ENCODE data around the gene GTF3C5. TPM values are rescaled to one million over a fixed set of nuclear protein-coding genes. Genes with fewer than 3 reads are reported as not detected.

Gene GTF3C5
- total RNA-seq, 4 donors from 2014 or later: 43.5 to 51.5 (median 48.9) TPM

DNA sequence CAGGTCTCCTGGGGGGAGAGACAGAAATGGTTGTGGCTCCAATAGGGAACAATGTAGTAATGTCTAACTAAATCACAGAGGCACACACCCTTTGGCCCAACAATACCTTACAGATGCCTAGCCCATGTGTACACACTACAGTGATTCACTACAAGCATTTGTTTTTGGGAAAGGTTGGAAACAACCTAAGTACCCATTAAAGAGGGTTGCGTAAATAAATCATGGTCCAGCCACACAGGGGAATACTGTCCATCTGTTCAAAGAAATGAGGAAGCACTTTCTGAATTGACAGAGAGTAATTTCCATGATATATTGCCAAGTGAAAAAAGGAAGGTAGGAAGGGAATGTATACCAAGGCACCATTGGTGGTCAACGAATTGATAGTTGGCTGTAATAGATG lies 22.0 kb upstream of the GTF3C5 start:
- H3K4me3 ChIP-seq: no peak overlapping the region
- 80 to 91% methylated on average over 2 of the region's 2 CpGs for WGBS, 2 donors (ENCODE audit: low coverage in 1 of 2)
- H3K27me3 ChIP-seq: peaks cover 51% of the 10 kb centered on the region
- TF ChIP-seq EP300 (IDR thresholded peaks at IDR 0.05) (no peak), POLR2A (IDR thresholded peaks at IDR 0.05) (no peak), POLR2AphosphoS5 (IDR thresholded peaks at IDR 0.05) (no peak)
- TF ChIP-seq, protein P1, sequence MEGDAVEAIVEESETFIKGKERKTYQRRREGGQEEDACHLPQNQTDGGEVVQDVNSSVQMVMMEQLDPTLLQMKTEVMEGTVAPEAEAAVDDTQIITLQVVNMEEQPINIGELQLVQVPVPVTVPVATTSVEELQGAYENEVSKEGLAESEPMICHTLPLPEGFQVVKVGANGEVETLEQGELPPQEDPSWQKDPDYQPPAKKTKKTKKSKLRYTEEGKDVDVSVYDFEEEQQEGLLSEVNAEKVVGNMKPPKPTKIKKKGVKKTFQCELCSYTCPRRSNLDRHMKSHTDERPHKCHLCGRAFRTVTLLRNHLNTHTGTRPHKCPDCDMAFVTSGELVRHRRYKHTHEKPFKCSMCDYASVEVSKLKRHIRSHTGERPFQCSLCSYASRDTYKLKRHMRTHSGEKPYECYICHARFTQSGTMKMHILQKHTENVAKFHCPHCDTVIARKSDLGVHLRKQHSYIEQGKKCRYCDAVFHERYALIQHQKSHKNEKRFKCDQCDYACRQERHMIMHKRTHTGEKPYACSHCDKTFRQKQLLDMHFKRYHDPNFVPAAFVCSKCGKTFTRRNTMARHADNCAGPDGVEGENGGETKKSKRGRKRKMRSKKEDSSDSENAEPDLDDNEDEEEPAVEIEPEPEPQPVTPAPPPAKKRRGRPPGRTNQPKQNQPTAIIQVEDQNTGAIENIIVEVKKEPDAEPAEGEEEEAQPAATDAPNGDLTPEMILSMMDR (IDR thresholded peaks at IDR 0.05): no peak
- no peaks in the 10 kb centered on the region for H3K36me3 ChIP-seq
- H3K4me1 ChIP-seq: no peaks in the 10 kb centered on the region
- no peak for ATAC-seq
- H3K9me3 ChIP-seq: peaks cover 0 to 19% (median 0%) of the 10 kb centered on the region in 3 donors
- no peak overlapping the region for H3K27ac ChIP-seq

DNA sequence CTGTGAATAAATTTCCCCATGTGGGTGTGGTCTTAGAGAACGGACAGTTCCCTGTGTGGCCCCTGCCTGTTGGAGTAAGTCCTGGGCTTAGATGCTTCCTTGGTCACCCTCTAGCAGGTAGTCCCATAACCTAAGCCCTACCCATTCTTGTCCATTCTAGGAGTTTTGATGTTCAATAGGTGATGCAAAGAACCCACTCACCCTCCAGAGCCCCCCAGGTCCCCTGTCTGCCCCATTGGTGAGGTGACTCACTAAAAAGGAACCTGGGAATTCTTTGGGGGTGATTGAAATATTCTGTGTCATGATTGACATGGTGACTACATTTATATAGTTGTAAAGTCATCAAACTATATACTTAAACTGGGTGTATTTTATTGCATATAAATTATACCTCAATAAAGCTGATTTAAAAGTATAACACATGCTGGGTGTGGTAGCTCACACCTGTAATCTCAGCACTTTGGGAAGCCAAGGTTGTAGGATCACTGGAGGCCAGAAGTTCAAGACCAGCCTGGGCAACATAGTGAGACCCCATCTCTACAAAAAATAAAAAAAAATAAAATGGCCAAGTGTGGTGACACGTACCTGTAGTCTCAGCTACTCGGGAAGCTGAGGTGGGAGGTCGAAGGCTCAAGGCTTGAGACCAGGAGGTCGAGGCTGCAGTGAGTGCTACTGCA lies 20.8 kb upstream of the GTF3C5 start:
- no peaks in the 10 kb centered on the region for H3K4me1 ChIP-seq
- no peak for ATAC-seq
- 76 to 85% methylated on average over 5 of the region's 5 CpGs for WGBS, 2 donors (ENCODE audit: low coverage in 1 of 2)
- H3K36me3 ChIP-seq: no peaks in the 10 kb centered on the region
- peaks cover 46% of the 10 kb centered on the region for H3K27me3 ChIP-seq
- TF ChIP-seq EP300 (IDR thresholded peaks at IDR 0.05): no peak
- TF ChIP-seq, protein P1 (IDR thresholded peaks at IDR 0.05): no peak
- TF ChIP-seq POLR2AphosphoS5 (IDR thresholded peaks at IDR 0.05): no peak
- H3K9me3 ChIP-seq: peaks cover 0 to 31% (median 0%) of the 10 kb centered on the region in 3 donors
- no peak overlapping the region for H3K27ac ChIP-seq
- no peak overlapping the region for H3K4me3 ChIP-seq

DNA sequence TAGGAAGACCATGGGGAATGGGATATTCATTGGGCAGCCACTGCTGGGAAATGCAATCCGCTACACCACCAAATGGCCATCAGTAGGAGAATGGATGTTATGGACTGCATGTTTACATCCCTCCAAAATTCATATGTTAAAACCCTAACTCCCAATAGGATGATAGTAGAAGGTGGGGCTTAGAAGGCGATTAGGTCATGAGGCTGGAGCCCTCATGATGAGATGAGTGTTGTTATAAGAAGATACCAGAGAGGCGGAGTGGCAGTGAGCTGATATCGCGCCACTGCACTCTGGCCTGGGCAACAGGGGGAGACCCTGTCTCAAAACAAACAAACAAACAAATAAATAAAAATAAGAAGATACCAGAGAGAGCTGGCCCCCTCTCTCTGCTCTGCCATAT lies 16.1 kb upstream of the GTF3C5 start:
- no peaks in the 10 kb centered on the region for H3K4me1 ChIP-seq
- 69 to 88% methylated on average over 4 to 5 of the region's 5 CpGs for WGBS, 2 donors (ENCODE audit: low coverage in 1 of 2)
- no peak for ATAC-seq
- peaks cover 29% of the 10 kb centered on the region for H3K27me3 ChIP-seq
- H3K36me3 ChIP-seq: no peaks in the 10 kb centered on the region
- no peak overlapping the region for H3K27ac ChIP-seq
- TF ChIP-seq, protein P1 (IDR thresholded peaks at IDR 0.05): no peak
- TF ChIP-seq EP300 (IDR thresholded peaks at IDR 0.05) (no peak), POLR2A (IDR thresholded peaks at IDR 0.05) (no peak), POLR2AphosphoS5 (IDR thresholded peaks at IDR 0.05) (no peak)
- no peak overlapping the region for H3K4me3 ChIP-seq
- peaks cover 0 to 45% (median 0%) of the 10 kb centered on the region in 3 donors for H3K9me3 ChIP-seq

DNA sequence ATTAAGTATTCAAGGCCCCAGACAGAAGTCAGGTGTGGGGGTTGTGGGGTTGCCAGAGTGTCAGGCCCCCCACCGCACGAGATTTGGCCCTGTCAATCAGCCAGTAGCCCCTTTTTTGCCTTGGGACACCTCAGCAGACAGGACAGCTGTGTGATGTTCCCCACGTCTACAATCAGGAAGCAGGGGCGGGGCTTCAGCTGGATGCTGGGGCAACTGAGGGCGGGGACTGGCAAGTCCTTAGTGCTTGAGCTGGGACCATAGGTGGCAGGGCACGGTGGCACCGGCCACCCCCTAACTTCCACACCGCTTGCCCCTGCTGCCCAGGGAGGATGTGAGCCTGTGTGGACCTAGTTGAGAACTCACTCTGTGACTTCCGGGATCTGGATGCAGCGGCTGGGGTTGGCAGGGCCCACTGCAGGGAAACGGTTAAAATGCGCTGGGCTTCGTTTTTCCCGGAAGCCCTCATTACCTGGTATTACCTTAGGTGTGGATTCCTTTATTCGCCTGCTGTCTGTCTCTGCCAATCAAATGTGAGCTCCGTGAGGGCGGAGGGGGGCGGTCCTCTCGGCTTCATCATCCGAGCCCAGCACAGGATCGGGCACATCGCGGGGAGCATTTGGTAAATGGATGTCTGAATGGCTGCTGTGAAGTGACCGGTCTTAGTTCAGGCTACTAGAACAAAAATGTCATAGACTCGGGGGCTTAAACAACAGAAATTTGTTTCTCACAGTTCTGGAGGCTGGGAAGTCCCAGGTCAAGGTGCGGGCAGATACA lies 7.5 kb upstream of the GTF3C5 start:
- H3K4me3 ChIP-seq: no peak overlapping the region
- TF ChIP-seq EP300 (IDR thresholded peaks at IDR 0.05): no peak
- TF ChIP-seq POLR2A (IDR thresholded peaks at IDR 0.05): no peak
- no peak for TF ChIP-seq POLR2AphosphoS5 (IDR thresholded peaks at IDR 0.05)
- TF ChIP-seq, protein P1 (IDR thresholded peaks at IDR 0.05): no peak
- peaks cover 6% of the 10 kb centered on the region for H3K27me3 ChIP-seq
- no peaks in the 10 kb centered on the region for H3K36me3 ChIP-seq
- no peak overlapping the region for H3K27ac ChIP-seq
- ATAC-seq: no peak
- H3K9me3 ChIP-seq: no peaks in the 10 kb centered on the region
- WGBS, 2 donors (ENCODE audit: low coverage in 1 of 2): 45 to 73% methylated on average over 5 to 14 of the region's 26 CpGs
- H3K4me1 ChIP-seq: peaks cover 0 to 9% (median 5%) of the 10 kb centered on the region in 3 donors
